Erythroblast (primary cell): Measurements from ENCODE around the gene SPACA7.

Source experiments
- GATA1 ChIP-seq: IDR thresholded peaks from 2 replicates; pipeline ENCODE4 v1.6.1; 2011; ENCODE audit warnings: low read depth, mild to moderate bottlenecking, control low read depth, low read length, moderate library complexity
- POLR2A ChIP-seq: IDR thresholded peaks from 2 replicates; pipeline ENCODE4 v1.6.1; 2011; ENCODE audit warnings: mild to moderate bottlenecking, low read length

- TF ChIP-seq POLR2A: no peak
- TF ChIP-seq GATA1: no peak
These were observed 61.9 kb downstream of the SPACA7 start for GRCh38 chr13:112438094-112438493.
